Calu3 (cell line): ENCODE results near the gene DYRK1A. TPM values are rescaled to one million over a fixed set of nuclear protein-coding genes. Genes with fewer than 3 reads are reported as not detected.

Experiments
- BruUV-seq: library from RNA; stranded (reverse); fragments of 400-500 nt; replicated peaks from 2 replicates; lab custom pipeline; 2021; lab: Mats Ljungman, UMichigan
- CTCF ChIA-PET: fragments of 300-600 bp; sonication (Branson Sonifier 250); formaldehyde crosslinking; loops from one replicate; lab custom pipeline; 2022; ENCODE audit warnings: antibody characterized with exemption; lab: Charles Lee
- DNase-seq: peaks from one replicate; pipeline ENCODE4 v3.0.0; 2022
- H3K27ac Mint-ChIP-seq: one replicate; pipeline ENCODE4 v1.8.0; 2022; ENCODE audit warnings: mixed read lengths; ENCODE audit not compliant: unreplicated experiment
- H3K27me3 Mint-ChIP-seq: one replicate; pipeline ENCODE4 v1.8.0; 2022; ENCODE audit warnings: mixed read lengths; ENCODE audit not compliant: unreplicated experiment
- H3K36me3 Mint-ChIP-seq: one replicate; pipeline ENCODE4 v1.8.0; 2022; ENCODE audit warnings: mild to moderate bottlenecking, moderate library complexity, mixed read lengths; ENCODE audit not compliant: insufficient read depth, unreplicated experiment
- H3K4me1 Mint-ChIP-seq: one replicate; pipeline ENCODE4 v1.8.0; 2022; ENCODE audit warnings: mild to moderate bottlenecking, low read depth, mixed read lengths; ENCODE audit not compliant: unreplicated experiment
- H3K4me3 Mint-ChIP-seq: one replicate; pipeline ENCODE4 v1.8.0; 2022; ENCODE audit warnings: mild to moderate bottlenecking, low read depth, moderate library complexity, mixed read lengths; ENCODE audit not compliant: unreplicated experiment
- H3K9me3 Mint-ChIP-seq: one replicate; pipeline ENCODE4 v1.8.0; 2022; ENCODE audit warnings: low read depth, mixed read lengths; ENCODE audit not compliant: unreplicated experiment
- CTCF ChIP-seq: fragments of 200-600 bp; IDR thresholded peaks from one replicate; pipeline ENCODE4 v1.8.0; 2022; ENCODE audit warnings: antibody characterized with exemption; ENCODE audit not compliant: unreplicated experiment
- intact Hi-C: fragments of 100-400 bp; cut with micrococcal nuclease; formaldehyde crosslinking; loops from one replicate; pipeline ENCODE4 v1.10.0; 2022; ENCODE audit not compliant: unreplicated experiment
- total RNA-seq: library from RNA; stranded (reverse); gene quantifications from 2 replicates; pipeline ENCODE4 v1.2.3, GENCODE V29; 2022

Gene DYRK1A
- total RNA-seq, 1 experiment from 2014 or later, result 45.4 TPM

DNA sequence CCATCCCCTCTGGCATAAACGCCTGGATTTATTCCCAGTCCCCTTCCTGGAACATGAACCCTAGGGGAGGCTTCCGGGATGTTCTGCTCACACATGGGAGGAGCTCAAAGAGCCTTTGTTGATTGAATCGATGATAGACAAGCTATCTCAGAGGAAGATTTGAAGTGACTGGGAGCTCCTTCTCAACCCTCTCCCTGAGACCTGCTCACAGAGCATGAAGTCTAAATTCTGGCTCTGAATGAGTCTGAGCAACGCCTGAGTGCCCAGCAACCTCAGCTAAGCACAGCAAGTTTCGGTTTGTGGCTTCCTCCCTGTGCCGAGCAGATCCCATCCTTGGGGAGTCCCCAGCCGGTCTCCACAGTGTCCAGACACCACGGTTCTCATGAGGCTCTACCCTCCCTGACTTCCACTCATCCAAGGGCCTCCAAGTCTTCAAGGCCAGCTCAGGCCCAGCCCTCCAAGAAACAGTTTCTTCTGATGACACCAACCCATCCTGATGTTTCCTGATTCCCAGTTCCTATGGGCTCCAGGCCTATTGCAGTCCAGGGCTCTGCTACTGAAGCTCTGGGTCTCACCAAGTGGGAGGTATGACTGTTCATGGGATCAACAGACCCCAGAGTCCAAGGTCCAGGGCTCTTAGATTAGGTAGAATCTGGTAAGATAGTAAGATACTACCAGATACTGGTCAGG lies 190.8 kb downstream of the DYRK1A start:
- DNase-seq, result no peak
- TF ChIP-seq CTCF, result no peak
- BruUV-seq, result no TSS peak
- Mint-ChIP-seq H3K27me3 (peaks cover 13% of the 10 kb centered on the region), H3K4me3 (no peak overlapping the region), H3K36me3 (no peaks in the 10 kb centered on the region), H3K27ac (no peak overlapping the region), H3K9me3 (peaks cover 6% of the 10 kb centered on the region), H3K4me1 (no peaks in the 10 kb centered on the region)
- CTCF ChIA-PET, result no interaction called here
- intact Hi-C loops, result no loop called here

GRCh38 chr21:37558676-37559211 lies 192.2 kb downstream of the DYRK1A start:
- CTCF ChIA-PET, result no interaction called here
- Mint-ChIP-seq H3K36me3 (peaks cover 8% of the 10 kb centered on the region), H3K9me3 (peaks cover 6% of the 10 kb centered on the region), H3K4me1 (no peaks in the 10 kb centered on the region), H3K27me3 (peaks cover 13% of the 10 kb centered on the region), H3K4me3 (no peak overlapping the region), H3K27ac (no peak overlapping the region)
- no peak for TF ChIP-seq CTCF
- DNase-seq, result no peak
- no TSS peak for BruUV-seq
- intact Hi-C loops, result no loop called here

GRCh38 chr21:37560385-37560784 lies 193.8 kb downstream of the DYRK1A start:
- no peak overlapping the region for H3K27ac Mint-ChIP-seq
- no peak overlapping the region for H3K4me3 Mint-ChIP-seq
- H3K27me3 Mint-ChIP-seq, result peaks cover 13% of the 10 kb centered on the region
- peaks cover 6% of the 10 kb centered on the region for H3K4me1 Mint-ChIP-seq
- DNase-seq, result no peak
- BruUV-seq, result no TSS peak
- H3K36me3 Mint-ChIP-seq, result peaks cover 25% of the 10 kb centered on the region
- intact Hi-C loops, result no loop called here
- peaks cover 6% of the 10 kb centered on the region for H3K9me3 Mint-ChIP-seq
- CTCF ChIA-PET, result no interaction called here
- TF ChIP-seq CTCF, result no peak

GRCh38 chr21:37561506-37561905 lies 194.9 kb downstream of the DYRK1A start:
- intact Hi-C loops, result no loop called here
- DNase-seq, result no peak
- no TSS peak for BruUV-seq
- TF ChIP-seq CTCF, result no peak
- H3K4me3 Mint-ChIP-seq, result no peak overlapping the region
- H3K27ac Mint-ChIP-seq, result no peak overlapping the region
- CTCF ChIA-PET, result no interaction called here
- peaks cover 29% of the 10 kb centered on the region for H3K36me3 Mint-ChIP-seq
- peaks cover 13% of the 10 kb centered on the region for H3K27me3 Mint-ChIP-seq
- H3K9me3 Mint-ChIP-seq, result peaks cover 6% of the 10 kb centered on the region
- peaks cover 15% of the 10 kb centered on the region for H3K4me1 Mint-ChIP-seq
